Hepatocyte (in vitro differentiated cells): ENCODE measurements around the gene FOXM1. TPM values are rescaled to one million over a fixed set of nuclear protein-coding genes. Genes with fewer than 3 reads are reported as not detected.

Experiments used
- DNase-seq: peaks from one replicate; pipeline ENCODE4 v3.0.0-alpha.2; 2016; ENCODE audit warnings: low spot score
- H2AFZ ChIP-seq: fragments of 200-600 bp; sonication (generic); 2 replicates; pipeline ENCODE4 v1.6.0; 2016; ENCODE audit warnings: antibody characterized with exemption, mild to moderate bottlenecking
- H3K27ac ChIP-seq: fragments of 200-600 bp; sonication (generic); 2 replicates; pipeline ENCODE4 v1.5.1; 2016; ENCODE audit warnings: mild to moderate bottlenecking
- H3K27me3 ChIP-seq: fragments of 200-600 bp; sonication (generic); 2 replicates; pipeline ENCODE4 v1.6.1; 2016
- H3K36me3 ChIP-seq: fragments of 200-600 bp; sonication (generic); replicated peaks from 2 replicates; pipeline ENCODE4 v1.5.1; 2016; ENCODE audit warnings: low read depth; ENCODE audit not compliant: insufficient read depth
- H3K4me1 ChIP-seq: fragments of 200-600 bp; sonication (generic); 2 replicates; pipeline ENCODE4 v1.5.1; 2016; ENCODE audit warnings: mild to moderate bottlenecking, moderate library complexity; ENCODE audit not compliant: insufficient read depth
- H3K4me2 ChIP-seq: fragments of 200-600 bp; sonication (generic); 2 replicates; pipeline ENCODE4 v1.6.0; 2016
- H3K4me3 ChIP-seq: fragments of 200-600 bp; sonication (generic); 2 replicates; pipeline ENCODE4 v1.5.1; 2016; ENCODE audit warnings: mild to moderate bottlenecking
- H3K79me2 ChIP-seq: fragments of 200-600 bp; sonication (generic); 2 replicates; pipeline ENCODE4 v1.6.0; 2017; ENCODE audit warnings: mild to moderate bottlenecking
- H3K9me2 ChIP-seq: fragments of 200-600 bp; sonication (generic); replicated peaks from 2 replicates; pipeline ENCODE4 v1.6.0; 2017; ENCODE audit warnings: mild to moderate bottlenecking; ENCODE audit not compliant: insufficient read depth
- H3K9me3 ChIP-seq: fragments of 200-600 bp; sonication (generic); 2 replicates; pipeline ENCODE4 v1.5.1; 2016; ENCODE audit warnings: low read depth, mild to moderate bottlenecking
- H4K20me1 ChIP-seq: fragments of 200-600 bp; sonication (generic); 2 replicates; pipeline ENCODE4 v1.6.0; 2016; ENCODE audit warnings: mild to moderate bottlenecking; ENCODE audit not compliant: insufficient read depth, poor library complexity, severe bottlenecking
- CTCF ChIP-seq: fragments of 200-600 bp; sonication (generic); IDR thresholded peaks from 2 replicates; pipeline ENCODE4 v1.5.1; 2016; ENCODE audit warnings: antibody characterized with exemption, mild to moderate bottlenecking; ENCODE audit not compliant: poor library complexity
- EZH2 ChIP-seq: fragments of 200-600 bp; sonication (generic); IDR thresholded peaks from 2 replicates; pipeline ENCODE4 v1.6.1; 2016; ENCODE audit warnings: antibody characterized with exemption, mild to moderate bottlenecking, borderline replicate concordance
- EZH2phosphoT487 ChIP-seq: fragments of 200-600 bp; sonication (generic); IDR thresholded peaks from one replicate; pipeline ENCODE4 v1.6.1; 2018; ENCODE audit warnings: antibody characterized with exemption, mild to moderate bottlenecking, low read depth, moderate library complexity; ENCODE audit not compliant: unreplicated experiment, severe bottlenecking
- WGBS: methylation state at CpG from one replicate; pipeline ENCODE4 v1.1.6; 2016; ENCODE audit warnings: low lambda C conversion rate; ENCODE audit errors: missing lambda C conversion rate; 5-methylcytosine and 5-hydroxymethylcytosine counted together
- polyA plus RNA-seq: library from polyadenylated mRNA; unstranded; fragments of >200 nt; fragmentation: Nextera tagmentation; extraction: Ambion mirVana; gene quantifications from 2 replicates; pipeline ENCODE4 v1.2.1, GENCODE V29; 2016
- total RNA-seq: library from RNA; depleted of rRNA; stranded (reverse); fragments of >200 nt; gene quantifications from 2 replicates; pipeline ENCODE4 v1.2.3, GENCODE V29; 2014

The FOXM1 gene, protein sequence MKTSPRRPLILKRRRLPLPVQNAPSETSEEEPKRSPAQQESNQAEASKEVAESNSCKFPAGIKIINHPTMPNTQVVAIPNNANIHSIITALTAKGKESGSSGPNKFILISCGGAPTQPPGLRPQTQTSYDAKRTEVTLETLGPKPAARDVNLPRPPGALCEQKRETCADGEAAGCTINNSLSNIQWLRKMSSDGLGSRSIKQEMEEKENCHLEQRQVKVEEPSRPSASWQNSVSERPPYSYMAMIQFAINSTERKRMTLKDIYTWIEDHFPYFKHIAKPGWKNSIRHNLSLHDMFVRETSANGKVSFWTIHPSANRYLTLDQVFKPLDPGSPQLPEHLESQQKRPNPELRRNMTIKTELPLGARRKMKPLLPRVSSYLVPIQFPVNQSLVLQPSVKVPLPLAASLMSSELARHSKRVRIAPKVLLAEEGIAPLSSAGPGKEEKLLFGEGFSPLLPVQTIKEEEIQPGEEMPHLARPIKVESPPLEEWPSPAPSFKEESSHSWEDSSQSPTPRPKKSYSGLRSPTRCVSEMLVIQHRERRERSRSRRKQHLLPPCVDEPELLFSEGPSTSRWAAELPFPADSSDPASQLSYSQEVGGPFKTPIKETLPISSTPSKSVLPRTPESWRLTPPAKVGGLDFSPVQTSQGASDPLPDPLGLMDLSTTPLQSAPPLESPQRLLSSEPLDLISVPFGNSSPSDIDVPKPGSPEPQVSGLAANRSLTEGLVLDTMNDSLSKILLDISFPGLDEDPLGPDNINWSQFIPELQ
- total RNA-seq: 4.3 and 6.8 TPM in 2 replicates
- 9.4 and 11.0 TPM in 2 replicates for polyA plus RNA-seq

DNA sequence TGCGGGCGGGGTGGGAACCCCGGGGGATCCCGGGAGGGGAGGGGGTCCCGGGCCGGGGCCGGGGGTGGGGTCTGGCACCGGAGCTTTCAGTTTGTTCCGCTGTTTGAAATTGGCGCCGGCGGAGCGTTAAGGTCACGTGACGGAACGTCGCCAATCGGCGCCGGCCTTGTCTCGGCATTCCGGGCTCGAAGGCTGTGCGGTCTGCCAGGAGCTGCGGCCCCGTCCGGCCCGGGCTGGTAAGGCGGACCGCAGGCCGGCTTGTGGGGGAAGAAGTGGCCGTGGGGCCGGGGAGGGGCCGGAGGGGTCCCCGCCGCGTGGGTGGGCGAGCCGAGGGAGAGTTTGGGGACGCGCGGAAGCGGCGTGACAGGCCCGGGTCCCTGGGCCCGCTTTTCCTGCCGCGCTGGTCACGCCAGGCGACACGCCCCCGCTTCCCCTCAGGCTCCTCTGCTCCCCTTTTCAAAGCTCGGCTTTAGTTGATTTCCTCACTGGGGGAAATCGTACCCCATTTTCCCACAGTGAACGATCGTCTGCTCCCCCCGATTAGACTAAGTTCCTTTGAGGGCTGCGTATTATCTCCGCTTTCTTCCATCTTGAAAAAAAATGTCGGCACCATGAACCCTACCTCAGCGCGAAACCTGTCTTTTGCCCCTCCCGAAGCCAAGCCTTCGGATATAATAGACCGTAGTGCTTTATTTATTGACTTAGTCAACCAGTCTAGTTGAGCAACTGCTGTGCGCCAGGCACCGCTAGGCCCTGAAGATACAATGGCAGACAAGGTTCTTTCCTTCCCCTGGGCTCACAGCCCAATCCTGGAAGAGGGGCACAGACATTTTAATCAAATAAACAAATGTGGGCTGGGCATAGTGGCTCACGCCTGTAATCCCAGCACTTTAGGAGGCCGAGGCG lies at the start of gene FOXM1, which contains the start of gene RHNO1:
FOXM1 (minus strand) TSS at position 128 of the 906 bp plus-strand sequence. CDS start 2,696 bp downstream, outside the sequence.
RHNO1 (plus strand) TSS at position 177 of the 906 bp plus-strand sequence. CDS start 8,144 bp downstream, outside the sequence.
- TF ChIP-seq EZH2phosphoT487 (no peak), CTCF (peak; percentile 6)
- WGBS: 2% methylated on average over 26 of the region's 70 CpGs

DNA sequence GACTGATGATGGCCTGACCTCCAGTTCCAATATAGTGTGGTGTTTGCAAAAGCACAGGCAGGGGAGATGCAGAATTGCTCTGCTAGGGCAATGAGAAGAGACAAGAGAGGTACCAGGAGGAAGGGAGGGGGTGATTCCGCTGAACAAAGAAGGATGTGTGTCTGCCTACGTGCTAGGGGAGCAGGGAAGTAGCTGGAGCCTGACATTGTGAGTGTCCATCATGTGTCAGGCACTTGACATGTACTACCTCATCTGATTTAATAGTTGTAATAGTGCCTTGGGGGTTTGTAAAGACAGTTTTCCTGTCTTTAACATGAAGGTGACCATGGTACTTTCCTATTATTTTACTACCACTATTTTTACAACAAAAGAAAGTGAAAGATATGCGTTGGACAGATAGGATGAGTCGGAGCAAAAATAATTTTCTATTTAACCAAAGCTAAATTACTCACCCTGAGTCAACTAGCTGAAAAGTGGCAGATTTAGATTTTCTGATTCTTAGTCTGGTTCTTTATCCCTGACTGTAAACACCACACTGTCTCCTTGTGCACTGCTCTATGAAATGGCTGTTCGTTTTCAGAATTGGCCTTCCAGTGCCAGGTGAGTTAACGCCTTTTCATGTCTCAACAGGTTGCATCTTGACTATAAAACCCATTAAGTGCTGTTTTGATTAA lies 48.5 kb upstream of the FOXM1 start:
- 96% methylated on average over 6 of the region's 6 CpGs for WGBS
- DNase-seq: no peak
- Histone ChIP-seq H3K79me2 (no peaks in the 10 kb centered on the region), H3K9me2 (no peaks in the 10 kb centered on the region), H4K20me1 (no peaks in the 10 kb centered on the region), H3K27ac (no peak overlapping the region), H3K36me3 (peaks cover 3% of the 10 kb centered on the region), H2AFZ (no peak overlapping the region), H3K4me1 (no peaks in the 10 kb centered on the region), H3K4me3 (no peak overlapping the region), H3K9me3 (no peaks in the 10 kb centered on the region), H3K4me2 (no peak overlapping the region), H3K27me3 (no peaks in the 10 kb centered on the region)
- TF ChIP-seq EZH2: no peak
- no peak for TF ChIP-seq EZH2phosphoT487
- TF ChIP-seq CTCF: no peak

More for the DNA sequence above, at the start of gene FOXM1, which contains the start of gene RHNO1:
- no peaks in the 10 kb centered on the region for H3K9me3 ChIP-seq
- peaks cover 64% of the 10 kb centered on the region for H3K79me2 ChIP-seq
- no peaks in the 10 kb centered on the region for H3K36me3 ChIP-seq
- H3K27me3 ChIP-seq: no peaks in the 10 kb centered on the region
- DNase-seq: peak; percentile 95
- peaks cover 17% of the 10 kb centered on the region for H3K4me1 ChIP-seq
- H4K20me1 ChIP-seq: no peaks in the 10 kb centered on the region
- H3K9me2 ChIP-seq: no peaks in the 10 kb centered on the region
- H3K4me3 ChIP-seq: peak within 1 kb of the TSS; percentile 39
- H3K4me2 ChIP-seq: peak within 1 kb of the TSS; percentile 98
- peak within 1 kb of the TSS; percentile 65 for H2AFZ ChIP-seq
- H3K27ac ChIP-seq: peak within 1 kb of the TSS; percentile 96

- no peak overlapping the region for H3K4me3 ChIP-seq
- H3K4me2 ChIP-seq: no peak overlapping the region
- no peak overlapping the region for H3K27ac ChIP-seq
- peaks cover 3% of the 10 kb centered on the region for H3K79me2 ChIP-seq
- no peaks in the 10 kb centered on the region for H4K20me1 ChIP-seq
- no peaks in the 10 kb centered on the region for H3K9me2 ChIP-seq
- H3K36me3 ChIP-seq: peaks cover 3% of the 10 kb centered on the region
- H2AFZ ChIP-seq: no peak overlapping the region
- TF ChIP-seq EZH2: no peak
- no peak for TF ChIP-seq EZH2phosphoT487
- TF ChIP-seq CTCF: no peak
- H3K27me3 ChIP-seq: no peaks in the 10 kb centered on the region
- H3K4me1 ChIP-seq: no peaks in the 10 kb centered on the region
- no peaks in the 10 kb centered on the region for H3K9me3 ChIP-seq
- 96% methylated on average over 3 of the region's 3 CpGs for WGBS
- DNase-seq: no peak
Measured at GRCh38 chr12:2924019-2924418, 47.0 kb upstream of the FOXM1 start.
